HL-60 (cell line): Measurements from ENCODE around the gene ZNF746.

Experiments used
- DNase-seq, 2 experiments: peaks; one replicate each; pipeline ENCODE4 v3.0.0-alpha.2; 2010 to 2020; ENCODE audit warnings: low read depth in 1 of 2, low spot score in 1 of 2
- H3K27ac ChIP-seq: fragments of 250-450 bp; sonication (Bioruptor Pico); replicated peaks from 2 replicates; pipeline ENCODE4 v1.5.1; 2020; ENCODE audit warnings: mild to moderate bottlenecking, moderate library complexity
- H3K27me3 ChIP-seq: fragments of 250-450 bp; sonication (Bioruptor Pico); 2 replicates; pipeline ENCODE4 v1.5.1; 2021; ENCODE audit warnings: mild to moderate bottlenecking, moderate library complexity; ENCODE audit not compliant: insufficient read depth, poor library complexity, severe bottlenecking
- H3K4me3 ChIP-seq: replicated peaks from 2 replicates; pipeline ENCODE4 v1.5.1; 2011; ENCODE audit warnings: mild to moderate bottlenecking, control low read depth, low read length; ENCODE audit not compliant: insufficient read depth
- GABPA ChIP-seq: IDR thresholded peaks from 2 replicates; pipeline ENCODE4 v1.6.1; 2012; ENCODE audit warnings: low read depth
- POLR2AphosphoS5 ChIP-seq: IDR thresholded peaks from 2 replicates; pipeline ENCODE4 v1.6.1; 2012; ENCODE audit warnings: low read depth
- REST ChIP-seq: IDR thresholded peaks from 2 replicates; pipeline ENCODE4 v1.6.1; 2012; ENCODE audit warnings: low read depth; ENCODE audit not compliant: insufficient replicate concordance
- SPI1 ChIP-seq: IDR thresholded peaks from 2 replicates; pipeline ENCODE4 v1.6.1; 2012; ENCODE audit warnings: low read depth, mild to moderate bottlenecking, borderline replicate concordance
- TF ChIP-seq, protein P1 (sequence below): IDR thresholded peaks from one replicate; pipeline ENCODE4 v1.5.1; 2011; ENCODE audit warnings: low read length, control low read depth, inconsistent platforms; ENCODE audit not compliant: insufficient read depth

Gene ZNF746

DNA sequence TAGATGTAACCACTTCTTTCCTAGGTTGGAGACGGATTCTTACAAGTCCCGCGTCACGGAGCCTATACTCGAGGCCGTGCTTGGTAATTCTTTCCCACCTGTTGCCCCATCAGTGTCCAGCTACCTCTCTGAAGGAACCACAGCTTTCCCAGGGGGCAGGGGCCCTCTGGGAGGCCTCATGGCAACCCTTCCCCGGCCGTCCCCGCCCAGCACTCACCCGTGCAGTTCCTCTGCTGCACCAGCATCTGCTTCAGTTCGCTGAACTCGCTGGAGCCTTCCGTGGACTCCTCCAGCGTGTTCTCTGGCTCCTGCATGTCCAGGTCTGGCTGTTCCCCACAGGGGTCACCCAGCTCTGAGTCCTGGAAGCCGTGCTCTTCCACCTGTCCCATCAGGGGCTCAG is 61.3 kb downstream of the ZNF746 start:
- H3K27ac ChIP-seq = no peak overlapping the region
- DNase-seq = no peak
- H3K4me3 ChIP-seq = no peak overlapping the region
- no peak for TF ChIP-seq SPI1
- no peaks in the 10 kb centered on the region for H3K27me3 ChIP-seq

DNA sequence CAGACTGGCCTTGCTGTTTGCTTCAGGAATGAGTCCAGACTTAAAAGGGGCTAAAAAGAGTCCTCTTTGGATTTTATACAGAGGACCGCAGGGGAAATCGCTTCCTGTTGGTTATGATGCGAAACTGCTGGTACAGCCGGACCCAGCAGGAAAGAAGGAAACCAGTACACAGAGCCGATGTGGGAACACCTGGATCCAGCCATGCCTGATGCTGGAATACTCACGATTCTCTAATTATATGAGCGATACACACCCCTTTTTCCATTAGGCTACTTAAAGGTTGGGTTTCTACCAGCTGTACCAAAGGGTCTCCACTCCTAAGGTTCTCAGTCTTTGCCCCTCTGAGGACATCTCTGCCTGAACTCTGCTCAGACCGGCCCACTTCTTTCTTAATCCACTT is 64.5 kb downstream of the ZNF746 start:
- DNase-seq = no peak
- TF ChIP-seq SPI1 (no peak), REST (no peak), GABPA (no peak), POLR2AphosphoS5 (no peak)
- TF ChIP-seq, protein P1, sequence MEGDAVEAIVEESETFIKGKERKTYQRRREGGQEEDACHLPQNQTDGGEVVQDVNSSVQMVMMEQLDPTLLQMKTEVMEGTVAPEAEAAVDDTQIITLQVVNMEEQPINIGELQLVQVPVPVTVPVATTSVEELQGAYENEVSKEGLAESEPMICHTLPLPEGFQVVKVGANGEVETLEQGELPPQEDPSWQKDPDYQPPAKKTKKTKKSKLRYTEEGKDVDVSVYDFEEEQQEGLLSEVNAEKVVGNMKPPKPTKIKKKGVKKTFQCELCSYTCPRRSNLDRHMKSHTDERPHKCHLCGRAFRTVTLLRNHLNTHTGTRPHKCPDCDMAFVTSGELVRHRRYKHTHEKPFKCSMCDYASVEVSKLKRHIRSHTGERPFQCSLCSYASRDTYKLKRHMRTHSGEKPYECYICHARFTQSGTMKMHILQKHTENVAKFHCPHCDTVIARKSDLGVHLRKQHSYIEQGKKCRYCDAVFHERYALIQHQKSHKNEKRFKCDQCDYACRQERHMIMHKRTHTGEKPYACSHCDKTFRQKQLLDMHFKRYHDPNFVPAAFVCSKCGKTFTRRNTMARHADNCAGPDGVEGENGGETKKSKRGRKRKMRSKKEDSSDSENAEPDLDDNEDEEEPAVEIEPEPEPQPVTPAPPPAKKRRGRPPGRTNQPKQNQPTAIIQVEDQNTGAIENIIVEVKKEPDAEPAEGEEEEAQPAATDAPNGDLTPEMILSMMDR = no peak
- no peaks in the 10 kb centered on the region for H3K27me3 ChIP-seq
- H3K4me3 ChIP-seq = no peak overlapping the region
- no peak overlapping the region for H3K27ac ChIP-seq

DNA sequence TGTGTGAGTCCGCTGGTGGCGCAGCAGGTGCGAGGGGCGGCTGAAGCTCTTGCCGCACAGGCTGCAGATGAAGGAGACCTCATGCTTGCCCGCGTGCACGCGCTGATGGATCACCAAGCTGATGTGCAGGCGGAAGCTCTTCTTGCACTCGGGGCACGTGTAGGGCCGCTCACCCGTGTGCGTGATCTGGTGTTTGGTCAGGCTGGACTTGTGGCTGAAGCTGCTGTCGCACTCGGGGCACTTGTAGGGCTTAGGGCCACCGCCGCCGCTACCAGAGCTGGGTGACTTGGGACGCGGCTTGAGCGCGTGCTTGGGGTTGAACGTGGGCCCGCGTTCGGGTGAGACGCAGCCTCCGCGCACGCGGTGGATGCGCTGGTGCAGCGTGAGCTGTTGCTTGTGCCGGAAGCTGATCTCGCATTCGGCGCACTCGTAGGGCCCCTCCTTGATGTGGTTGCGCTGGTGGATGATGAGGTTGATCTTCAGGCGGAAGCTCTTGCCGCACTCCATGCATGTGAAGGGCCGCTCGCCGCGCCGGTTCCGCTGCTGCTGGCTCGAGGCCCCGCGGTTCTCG is 65.4 kb downstream of the ZNF746 start:
- no peaks in the 10 kb centered on the region for H3K27me3 ChIP-seq
- no peak overlapping the region for H3K4me3 ChIP-seq
- no peak for TF ChIP-seq SPI1
- no peak for DNase-seq
- H3K27ac ChIP-seq = no peak overlapping the region

GRCh38 chr7:149431486-149432120 is 66.0 kb downstream of the ZNF746 start:
- Histone ChIP-seq H3K4me3 (no peak overlapping the region), H3K27ac (no peak overlapping the region), H3K27me3 (no peaks in the 10 kb centered on the region)
- DNase-seq = no peak
- TF ChIP-seq SPI1 (no peak), GABPA (no peak), POLR2AphosphoS5 (no peak), REST (no peak)
- TF ChIP-seq, protein P1 = no peak

GRCh38 chr7:149430192-149430591 is 67.4 kb downstream of the ZNF746 start:
- DNase-seq = no peak
- TF ChIP-seq GABPA = no peak
- TF ChIP-seq, protein P1 = no peak
- no peak for TF ChIP-seq REST
- TF ChIP-seq POLR2AphosphoS5 = 0 out of 2 replicates have a peak, but pooled peaks have one; percentile 8
- peak; percentile 94 for TF ChIP-seq SPI1
- H3K27ac ChIP-seq = no peak overlapping the region
- no peak overlapping the region for H3K4me3 ChIP-seq
- H3K27me3 ChIP-seq = no peaks in the 10 kb centered on the region
